ENCODE data around the gene RAB37. TPM values are rescaled to one million over a fixed set of nuclear protein-coding genes. Genes with fewer than 3 reads are reported as not detected.
A peak's percentile ranks its signal among the peaks of the same experiment; 100 is the strongest.

Gene RAB37
- total and polyA plus RNA-seq, 2 of the 13 experiments (the other 11 are each of a cell fraction or from before 2014, with no cell fraction given) = 0.91 to 3.7 TPM

DNA sequence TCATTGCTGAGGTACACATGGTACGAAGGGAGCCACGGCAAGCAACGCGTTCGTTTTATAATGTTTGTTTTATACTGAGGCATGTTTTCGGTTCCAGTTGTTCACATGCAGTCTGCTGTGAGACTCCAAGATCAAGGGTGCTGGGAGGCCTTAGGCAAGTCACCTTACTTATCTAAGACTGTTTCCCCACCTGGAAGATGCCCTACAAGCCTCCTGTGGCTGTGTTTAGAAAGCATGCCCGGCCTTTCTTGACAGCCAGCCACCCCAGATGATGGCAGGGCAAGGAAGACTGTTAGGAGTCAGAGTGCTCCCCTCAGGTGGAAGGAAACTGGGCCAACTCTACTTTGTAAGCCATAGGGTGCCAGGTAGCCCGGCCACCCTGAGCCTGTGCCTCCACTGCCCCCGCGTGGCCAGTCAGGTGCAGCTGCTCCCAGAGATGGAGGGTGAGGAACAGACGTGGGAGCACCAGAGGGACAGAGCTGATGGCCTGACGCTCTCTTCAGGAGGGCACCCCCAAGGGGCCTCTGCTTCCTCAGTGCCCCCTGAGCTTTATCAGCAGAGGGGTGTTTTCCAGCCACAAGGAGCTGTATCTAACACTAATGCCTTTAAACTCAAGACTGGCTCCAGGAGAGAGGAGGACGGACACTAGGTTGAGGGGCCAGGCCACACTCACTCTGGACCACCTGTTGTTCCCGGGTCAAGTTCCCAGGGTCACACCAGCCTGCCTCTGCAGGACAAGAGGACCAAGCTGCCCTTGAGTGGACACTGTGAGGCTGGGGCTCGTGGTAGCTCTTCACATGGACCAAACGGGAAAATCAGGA, 33.7 kb downstream of the RAB37 start (continued):
- TF ChIP-seq IRF9 (CRISPR knock-in tag; IDR thresholded peaks at IDR 0.05; ENCODE audit: borderline replicate concordance) = peak; percentile 55; the same call in 1 of the 2 replicates
- peak; percentile 78 for TF ChIP-seq ZFP41 (CRISPR knock-in tag; IDR thresholded peaks at IDR 0.05; ENCODE audit: borderline replicate concordance)
- no peak for TF ChIP-seq PREB (CRISPR knock-in tag; IDR thresholded peaks at IDR 0.05)
- TF ChIP-seq CBX1 (IDR thresholded peaks at IDR 0.05; ENCODE audit: low read depth) = no peak
- TF ChIP-seq HIVEP1 (CRISPR knock-in tag; IDR thresholded peaks at IDR 0.05) = no peak
- peak; percentile 96 for TF ChIP-seq AGO2 (optimal IDR thresholded peaks at IDR 0.05; ENCODE audit: low read depth, low read length)
- no peak for TF ChIP-seq GABPA (IDR thresholded peaks at IDR 0.05; ENCODE audit: low read depth, low read length)
- peak; percentile 30; the same call in 1 of the 2 replicates for TF ChIP-seq GABPA (CRISPR knock-in tag; IDR thresholded peaks at IDR 0.05; ENCODE audit: low read depth)
- TF ChIP-seq ZNF496 (CRISPR knock-in tag; IDR thresholded peaks at IDR 0.05; ENCODE audit: insufficient replicate concordance) = no peak
- no peak; the same call in 1 of the 2 replicates for TF ChIP-seq CHCHD3 (CRISPR knock-in tag; IDR thresholded peaks at IDR 0.05)
- TF ChIP-seq ZNF329 (CRISPR knock-in tag; IDR thresholded peaks at IDR 0.05; ENCODE audit: low read depth) = peak; percentile 13; the same call in 1 of the 2 replicates
- TF ChIP-seq, protein P1, sequence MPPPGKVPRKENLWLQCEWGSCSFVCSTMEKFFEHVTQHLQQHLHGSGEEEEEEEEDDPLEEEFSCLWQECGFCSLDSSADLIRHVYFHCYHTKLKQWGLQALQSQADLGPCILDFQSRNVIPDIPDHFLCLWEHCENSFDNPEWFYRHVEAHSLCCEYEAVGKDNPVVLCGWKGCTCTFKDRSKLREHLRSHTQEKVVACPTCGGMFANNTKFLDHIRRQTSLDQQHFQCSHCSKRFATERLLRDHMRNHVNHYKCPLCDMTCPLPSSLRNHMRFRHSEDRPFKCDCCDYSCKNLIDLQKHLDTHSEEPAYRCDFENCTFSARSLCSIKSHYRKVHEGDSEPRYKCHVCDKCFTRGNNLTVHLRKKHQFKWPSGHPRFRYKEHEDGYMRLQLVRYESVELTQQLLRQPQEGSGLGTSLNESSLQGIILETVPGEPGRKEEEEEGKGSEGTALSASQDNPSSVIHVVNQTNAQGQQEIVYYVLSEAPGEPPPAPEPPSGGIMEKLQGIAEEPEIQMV (CRISPR knock-in tag; IDR thresholded peaks at IDR 0.05; ENCODE audit: low read depth) = no peak
- TF ChIP-seq E2F1 (CRISPR knock-in tag; IDR thresholded peaks at IDR 0.05) = no peak
- TF ChIP-seq CHD4 (IDR thresholded peaks at IDR 0.05; ENCODE audit: borderline replicate concordance, low read length) = no peak
- peak; percentile 66; the same call in 1 of the 2 replicates for TF ChIP-seq ZMAT3 (CRISPR knock-in tag; conservative IDR thresholded peaks at IDR 0.05)
- TF ChIP-seq, protein P2, sequence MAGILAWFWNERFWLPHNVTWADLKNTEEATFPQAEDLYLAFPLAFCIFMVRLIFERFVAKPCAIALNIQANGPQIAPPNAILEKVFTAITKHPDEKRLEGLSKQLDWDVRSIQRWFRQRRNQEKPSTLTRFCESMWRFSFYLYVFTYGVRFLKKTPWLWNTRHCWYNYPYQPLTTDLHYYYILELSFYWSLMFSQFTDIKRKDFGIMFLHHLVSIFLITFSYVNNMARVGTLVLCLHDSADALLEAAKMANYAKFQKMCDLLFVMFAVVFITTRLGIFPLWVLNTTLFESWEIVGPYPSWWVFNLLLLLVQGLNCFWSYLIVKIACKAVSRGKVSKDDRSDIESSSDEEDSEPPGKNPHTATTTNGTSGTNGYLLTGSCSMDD (CRISPR knock-in tag; IDR thresholded peaks at IDR 0.05) = no peak
- no peak for TF ChIP-seq SMYD3 (CRISPR knock-in tag; IDR thresholded peaks at IDR 0.05)
- no peak for TF ChIP-seq SOX13 (IDR thresholded peaks at IDR 0.05)
- peak in 1 of 2 experiments; percentile 55; a peak in 1 of 4 replicates for TF ChIP-seq SOX13 (CRISPR knock-in tag; conservative IDR thresholded peaks at IDR 0.05 in 1 of 2, IDR thresholded peaks at IDR 0.05 in 1 of 2)
- TF ChIP-seq MAF1 (CRISPR knock-in tag; IDR thresholded peaks at IDR 0.05; ENCODE audit: borderline replicate concordance) = no peak
- peak; percentile 60 for TF ChIP-seq RBFOX2 (IDR thresholded peaks at IDR 0.05; ENCODE audit: low read depth, low read length)
- no peak for TF ChIP-seq MEIS2 (CRISPR knock-in tag; IDR thresholded peaks at IDR 0.05)
- peak; percentile 88; the same call in 1 of the 2 replicates for TF ChIP-seq SP140L (CRISPR knock-in tag; IDR thresholded peaks at IDR 0.05; ENCODE audit: borderline replicate concordance)
- TF ChIP-seq ZNF326 (CRISPR knock-in tag; IDR thresholded peaks at IDR 0.05; ENCODE audit: borderline replicate concordance) = no peak; the same call in 1 of the 2 replicates

Data from HepG2 (cell line).